ENCODE results near the gene CKS1B. TPM values are rescaled to one million over a fixed set of nuclear protein-coding genes. Genes with fewer than 3 reads are reported as not detected.
A peak's percentile ranks its signal among the peaks of the same experiment; 100 is the strongest.

Gene CKS1B
- total and polyA plus RNA-seq, 2 donors (not counting 1 experiment from before 2014, with no cell fraction given), result 40.3 to 55.4 TPM

- H3K27me3 ChIP-seq (ENCODE audit: control insufficient read depth, insufficient read depth, low read length), result no peaks in the 10 kb centered on the region
- peaks cover 11% of the 10 kb centered on the region for H3K79me2 ChIP-seq (ENCODE audit: control insufficient read depth, insufficient read depth, low read length)
- peaks cover 16% of the 10 kb centered on the region for H3K4me1 ChIP-seq (ENCODE audit: control insufficient read depth, extremely low read depth, insufficient read depth, low read length)
- peak overlapping the region in 3 of 4 experiments; percentile 67 to 83 (median 77) for H3K4me3 ChIP-seq (replicated peaks in 1 of 4; ENCODE audit: control extremely low read depth in 1 of 4, insufficient read depth in 1 of 4, low read depth in 3 of 4, low read length in 4 of 4)
- H4K20me1 ChIP-seq (ENCODE audit: control insufficient read depth, extremely low read depth, insufficient read depth, low read length), result no peaks in the 10 kb centered on the region
- peaks cover 5% of the 10 kb centered on the region for H3K36me3 ChIP-seq (ENCODE audit: control insufficient read depth, insufficient read depth, low read length)
- H3K9me3 ChIP-seq (ENCODE audit: control insufficient read depth, insufficient read depth, low read depth, low read length), result no peaks in the 10 kb centered on the region
- DNase-seq (ENCODE audit: low read depth in 2 of 2), result no peak
- H3K9ac ChIP-seq (ENCODE audit: insufficient read depth, low read length), result no peak overlapping the region
- peak overlapping the region; percentile 0 for H2AFZ ChIP-seq (ENCODE audit: low read length)
- TF ChIP-seq EZH2 (IDR thresholded peaks at IDR 0.05; ENCODE audit: low read length, missing control alignments) (no peak), CTCF (conservative IDR thresholded peaks at IDR 0.05 in 1 of 2, IDR thresholded peaks at IDR 0.05 in 1 of 2; ENCODE audit: low read depth in 1 of 2, low read length in 2 of 2) (no peak)
- H3K27ac ChIP-seq (ENCODE audit: insufficient read depth, low read length), result peak overlapping the region; percentile 81
- peak overlapping the region; percentile 99 for H3K4me2 ChIP-seq (ENCODE audit: extremely low read depth, insufficient read depth, low read length)
Observed at GRCh38 chr1:154956544-154956941, 17.9 kb upstream of the CKS1B start.

- peaks cover 11% of the 10 kb centered on the region for H3K79me2 ChIP-seq (ENCODE audit: control insufficient read depth, insufficient read depth, low read length)
- H3K27ac ChIP-seq (ENCODE audit: insufficient read depth, low read length), result peak overlapping the region; percentile 16
- H3K4me3 ChIP-seq (replicated peaks in 1 of 4; ENCODE audit: control extremely low read depth in 1 of 4, insufficient read depth in 1 of 4, low read depth in 3 of 4, low read length in 4 of 4), result no peak overlapping the region
- peaks cover 16% of the 10 kb centered on the region for H3K4me1 ChIP-seq (ENCODE audit: control insufficient read depth, extremely low read depth, insufficient read depth, low read length)
- H4K20me1 ChIP-seq (ENCODE audit: control insufficient read depth, extremely low read depth, insufficient read depth, low read length), result no peaks in the 10 kb centered on the region
- H3K9ac ChIP-seq (ENCODE audit: insufficient read depth, low read length), result no peak overlapping the region
- peak in 1 of 2 donors; percentile 16 for DNase-seq (ENCODE audit: low read depth in 2 of 2)
- no peaks in the 10 kb centered on the region for H3K27me3 ChIP-seq (ENCODE audit: control insufficient read depth, insufficient read depth, low read length)
- TF ChIP-seq CTCF (conservative IDR thresholded peaks at IDR 0.05 in 1 of 2, IDR thresholded peaks at IDR 0.05 in 1 of 2; ENCODE audit: low read depth in 1 of 2, low read length in 2 of 2) (no peak), EZH2 (IDR thresholded peaks at IDR 0.05; ENCODE audit: low read length, missing control alignments) (no peak)
- no peaks in the 10 kb centered on the region for H3K9me3 ChIP-seq (ENCODE audit: control insufficient read depth, insufficient read depth, low read depth, low read length)
- H3K4me2 ChIP-seq (ENCODE audit: extremely low read depth, insufficient read depth, low read length), result no peak overlapping the region
- no peak overlapping the region for H2AFZ ChIP-seq (ENCODE audit: low read length)
- peaks cover 5% of the 10 kb centered on the region for H3K36me3 ChIP-seq (ENCODE audit: control insufficient read depth, insufficient read depth, low read length)
Observed at GRCh38 chr1:154957091-154957657, 17.3 kb upstream of the CKS1B start.

- Histone ChIP-seq H3K79me2 (ENCODE audit: control insufficient read depth, insufficient read depth, low read length) (peaks cover 11% of the 10 kb centered on the region), H4K20me1 (ENCODE audit: control insufficient read depth, extremely low read depth, insufficient read depth, low read length) (no peaks in the 10 kb centered on the region), H2AFZ (ENCODE audit: low read length) (no peak overlapping the region), H3K9ac (ENCODE audit: insufficient read depth, low read length) (no peak overlapping the region), H3K27ac (ENCODE audit: insufficient read depth, low read length) (no peak overlapping the region), H3K9me3 (ENCODE audit: control insufficient read depth, insufficient read depth, low read depth, low read length) (no peaks in the 10 kb centered on the region), H3K27me3 (ENCODE audit: control insufficient read depth, insufficient read depth, low read length) (no peaks in the 10 kb centered on the region), H3K4me3 (replicated peaks in 1 of 4; ENCODE audit: control extremely low read depth in 1 of 4, insufficient read depth in 1 of 4, low read depth in 3 of 4, low read length in 4 of 4) (no peak overlapping the region), H3K36me3 (ENCODE audit: control insufficient read depth, insufficient read depth, low read length) (peaks cover 6% of the 10 kb centered on the region), H3K4me2 (ENCODE audit: extremely low read depth, insufficient read depth, low read length) (no peak overlapping the region), H3K4me1 (ENCODE audit: control insufficient read depth, extremely low read depth, insufficient read depth, low read length) (peaks cover 16% of the 10 kb centered on the region)
- no peak for TF ChIP-seq EZH2 (IDR thresholded peaks at IDR 0.05; ENCODE audit: low read length, missing control alignments)
- no peak for TF ChIP-seq CTCF (conservative IDR thresholded peaks at IDR 0.05 in 1 of 2, IDR thresholded peaks at IDR 0.05 in 1 of 2; ENCODE audit: low read depth in 1 of 2, low read length in 2 of 2)
- no peak for DNase-seq (ENCODE audit: low read depth in 2 of 2)
Observed at GRCh38 chr1:154958036-154958435, 16.4 kb upstream of the CKS1B start.

Data from fibroblast of lung (primary cell).